NB4 (cell line): ENCODE results near the gene SAMD4A.
"Not testable (repeated sequence)": the region's sequence is repeated elsewhere in the genome, so short reads cannot be mapped to it uniquely, and the experiment has no call there.

Experiments used
- DNase-seq: peaks from one replicate; pipeline ENCODE4 v3.0.0; 2010; ENCODE audit warnings: low read depth
- H3K4me3 ChIP-seq: one replicate; pipeline ENCODE4 v1.5.1; 2011; ENCODE audit warnings: mild to moderate bottlenecking, low read depth, low read length, moderate library complexity
- MAX ChIP-seq: IDR thresholded peaks from 2 replicates; pipeline ENCODE4 v1.6.1; 2011; ENCODE audit warnings: low read depth, low read length
- MYC ChIP-seq: IDR thresholded peaks from 2 replicates; pipeline ENCODE4 v1.6.1; 2011; ENCODE audit warnings: low read depth, low read length
- POLR2A ChIP-seq: IDR thresholded peaks from 2 replicates; pipeline ENCODE4 v1.6.1; 2011; ENCODE audit warnings: mild to moderate bottlenecking; ENCODE audit not compliant: insufficient read length; ENCODE audit errors: extremely low read depth
- TF ChIP-seq, protein P1 (sequence below): IDR thresholded peaks from one replicate; pipeline ENCODE4 v1.5.1; 2012; ENCODE audit warnings: low read depth, low read length

The SAMD4A gene

DNA sequence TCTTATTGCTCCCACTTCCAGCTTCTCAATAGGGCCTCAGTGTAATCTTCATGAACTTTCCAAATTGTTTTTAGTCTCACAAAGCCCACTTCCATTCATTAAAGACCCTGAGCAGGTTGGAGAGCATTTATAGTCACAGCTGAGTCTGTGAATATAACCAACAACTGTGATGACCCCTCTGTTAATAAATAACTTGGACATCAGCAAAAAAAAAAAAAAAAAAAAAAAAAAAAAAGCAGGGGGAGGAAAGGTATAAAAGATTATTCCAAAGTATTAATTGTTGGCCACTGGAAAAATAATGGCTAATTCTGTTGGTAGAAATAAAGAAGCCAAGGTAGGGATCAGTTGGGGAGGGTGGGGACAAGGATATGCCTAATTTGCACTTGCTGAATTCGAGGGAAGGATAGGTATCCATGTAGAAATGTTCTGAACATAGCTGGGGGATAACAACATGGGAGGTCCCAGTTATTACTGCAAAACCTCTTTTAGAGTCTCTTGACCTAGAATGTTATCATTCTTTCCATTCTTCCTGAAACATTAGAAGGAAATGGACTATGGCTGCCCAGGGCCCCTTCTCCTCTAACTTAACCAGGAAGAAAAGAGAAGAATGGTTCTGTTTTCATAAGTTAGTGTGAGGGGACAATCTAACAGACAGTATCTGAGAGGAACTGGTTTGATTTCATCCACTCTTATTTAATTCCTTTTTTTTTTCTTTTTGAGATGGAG, 56.5 kb downstream of the SAMD4A start:
- TF ChIP-seq, protein P1, sequence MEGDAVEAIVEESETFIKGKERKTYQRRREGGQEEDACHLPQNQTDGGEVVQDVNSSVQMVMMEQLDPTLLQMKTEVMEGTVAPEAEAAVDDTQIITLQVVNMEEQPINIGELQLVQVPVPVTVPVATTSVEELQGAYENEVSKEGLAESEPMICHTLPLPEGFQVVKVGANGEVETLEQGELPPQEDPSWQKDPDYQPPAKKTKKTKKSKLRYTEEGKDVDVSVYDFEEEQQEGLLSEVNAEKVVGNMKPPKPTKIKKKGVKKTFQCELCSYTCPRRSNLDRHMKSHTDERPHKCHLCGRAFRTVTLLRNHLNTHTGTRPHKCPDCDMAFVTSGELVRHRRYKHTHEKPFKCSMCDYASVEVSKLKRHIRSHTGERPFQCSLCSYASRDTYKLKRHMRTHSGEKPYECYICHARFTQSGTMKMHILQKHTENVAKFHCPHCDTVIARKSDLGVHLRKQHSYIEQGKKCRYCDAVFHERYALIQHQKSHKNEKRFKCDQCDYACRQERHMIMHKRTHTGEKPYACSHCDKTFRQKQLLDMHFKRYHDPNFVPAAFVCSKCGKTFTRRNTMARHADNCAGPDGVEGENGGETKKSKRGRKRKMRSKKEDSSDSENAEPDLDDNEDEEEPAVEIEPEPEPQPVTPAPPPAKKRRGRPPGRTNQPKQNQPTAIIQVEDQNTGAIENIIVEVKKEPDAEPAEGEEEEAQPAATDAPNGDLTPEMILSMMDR: no peak
- TF ChIP-seq MYC: no peak
- no peak for TF ChIP-seq MAX
- TF ChIP-seq POLR2A: no peak
- DNase-seq: no peak
- no peak overlapping the region for H3K4me3 ChIP-seq

DNA sequence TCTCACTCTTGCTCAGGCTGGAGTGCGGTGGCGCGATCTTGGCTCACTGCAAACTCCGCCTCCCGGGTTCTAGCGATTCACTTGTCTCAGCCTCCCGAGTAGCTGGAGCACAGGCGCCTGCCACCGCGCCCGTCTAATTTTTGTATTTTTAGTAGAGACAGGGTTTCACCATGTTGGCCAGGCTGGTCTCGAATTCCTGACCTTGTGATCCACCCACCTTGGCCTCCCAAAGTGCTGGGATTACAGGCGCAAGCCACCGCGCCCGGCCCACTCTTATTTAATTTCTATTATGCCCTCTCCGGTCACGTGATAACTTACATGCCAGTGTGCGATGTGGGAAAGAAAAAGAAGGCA, 57.1 kb downstream of the SAMD4A start:
- DNase-seq, H3K4me3 ChIP-seq: not testable (repeated sequence)

DNA sequence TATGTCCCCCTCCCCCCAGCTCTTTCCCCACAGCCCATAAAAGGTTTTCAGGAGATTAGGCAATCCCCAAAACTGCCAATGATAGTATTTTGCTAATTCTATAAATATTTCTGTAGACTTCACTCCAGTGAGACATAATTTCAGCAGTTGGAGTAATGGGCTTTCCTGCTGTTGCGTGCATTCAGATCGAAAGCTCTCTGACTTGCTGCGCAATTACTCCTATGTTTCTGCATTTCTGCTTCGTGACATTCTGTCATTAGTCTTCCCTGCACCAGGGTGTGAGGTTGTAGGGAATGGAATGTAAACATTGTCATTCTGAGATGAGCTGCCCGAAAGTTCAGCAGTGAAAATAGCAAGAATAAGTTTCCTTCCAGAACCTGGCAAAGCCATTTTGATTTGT, 58.2 kb downstream of the SAMD4A start:
- no peak overlapping the region for H3K4me3 ChIP-seq
- DNase-seq: peak; percentile 7
- TF ChIP-seq, protein P1: no peak
- TF ChIP-seq MYC (no peak), POLR2A (no peak), MAX (no peak)

DNA sequence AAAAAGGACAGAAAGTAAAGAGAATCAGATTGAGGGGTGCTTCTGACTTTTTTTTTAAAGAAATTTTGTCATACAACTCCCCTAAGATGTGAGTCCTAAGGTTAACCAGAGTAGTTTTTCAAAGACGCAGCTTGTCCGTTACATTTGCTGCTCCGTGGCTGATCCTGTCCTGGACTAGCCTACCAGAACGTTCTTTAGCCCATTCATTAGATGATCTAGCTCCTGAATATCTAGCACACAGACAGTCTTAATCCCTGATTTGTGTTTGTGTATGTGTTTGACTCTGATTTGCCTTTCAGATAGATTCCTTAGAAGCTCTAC, 60.3 kb downstream of the SAMD4A start:
- TF ChIP-seq, protein P1: no peak
- TF ChIP-seq POLR2A: no peak
- TF ChIP-seq MYC: no peak
- TF ChIP-seq MAX: no peak
- H3K4me3 ChIP-seq: no peak overlapping the region
- DNase-seq: no peak

DNA sequence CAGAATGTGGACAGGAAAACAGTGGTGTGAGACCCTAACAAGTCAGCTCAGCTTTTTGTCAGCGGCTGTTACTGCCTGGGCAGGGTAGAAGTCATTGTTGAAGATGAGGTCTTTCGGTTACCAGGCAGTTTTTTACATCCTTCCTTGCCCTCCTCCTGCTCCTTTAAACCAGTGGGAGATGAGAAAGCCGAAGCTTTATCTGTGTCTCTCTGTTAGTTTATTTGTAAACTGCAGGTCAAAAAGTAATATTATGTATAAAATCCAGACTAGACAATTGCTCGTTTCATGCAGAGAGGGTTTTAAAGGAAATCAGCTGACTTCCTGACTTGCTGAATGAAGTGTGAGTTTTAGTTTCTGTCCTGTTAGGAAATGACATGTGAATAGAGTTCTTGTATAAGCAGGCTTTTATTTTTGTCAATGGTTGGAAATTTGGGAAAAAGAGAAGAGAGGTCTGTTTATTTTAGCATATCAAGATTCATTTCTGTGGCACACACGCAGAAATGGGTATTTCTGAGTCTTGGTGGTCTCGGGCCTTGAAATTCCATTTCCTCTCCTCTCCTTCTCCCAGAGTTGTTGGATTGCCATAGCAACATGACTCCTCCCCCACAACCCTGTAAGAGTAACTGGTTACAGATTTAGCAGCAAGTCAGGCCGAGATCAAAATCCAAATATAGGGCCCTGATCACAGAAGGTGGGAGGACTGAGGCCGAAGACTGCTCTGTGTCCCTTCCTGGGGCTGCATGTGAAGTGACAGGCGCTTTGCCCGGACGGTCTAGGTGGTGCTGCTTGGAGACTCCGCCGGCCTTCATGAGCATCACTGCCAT, 60.8 kb downstream of the SAMD4A start:
- TF ChIP-seq MAX (no peak), MYC (no peak), POLR2A (no peak)
- TF ChIP-seq, protein P1: no peak
- H3K4me3 ChIP-seq: no peak overlapping the region
- DNase-seq: no peak

- H3K4me3 ChIP-seq: no peak overlapping the region
- no peak for DNase-seq
- TF ChIP-seq, protein P1: no peak
- no peak for TF ChIP-seq MYC
Observed at GRCh38 chr14:54629183-54629582, 62.3 kb downstream of the SAMD4A start.
